HG02798 (cell line): ENCODE data around the gene RAB12.
"Not testable (repeated sequence)": the region's sequence is repeated elsewhere in the genome, so short reads cannot be mapped to it uniquely, and the experiment has no call there.

Experiments
- ATAC-seq: cut with Tn5 transposase; IDR thresholded peaks from one replicate; pipeline ENCODE4 v1.9.1; 2021; ENCODE audit warnings: mild to moderate bottlenecking; ENCODE audit not compliant: unreplicated experiment, poor library complexity

The RAB12 gene

GRCh38 chr18:8639762-8640161 lies 30.5 kb downstream of the RAB12 start:
- ATAC-seq = no peak

DNA sequence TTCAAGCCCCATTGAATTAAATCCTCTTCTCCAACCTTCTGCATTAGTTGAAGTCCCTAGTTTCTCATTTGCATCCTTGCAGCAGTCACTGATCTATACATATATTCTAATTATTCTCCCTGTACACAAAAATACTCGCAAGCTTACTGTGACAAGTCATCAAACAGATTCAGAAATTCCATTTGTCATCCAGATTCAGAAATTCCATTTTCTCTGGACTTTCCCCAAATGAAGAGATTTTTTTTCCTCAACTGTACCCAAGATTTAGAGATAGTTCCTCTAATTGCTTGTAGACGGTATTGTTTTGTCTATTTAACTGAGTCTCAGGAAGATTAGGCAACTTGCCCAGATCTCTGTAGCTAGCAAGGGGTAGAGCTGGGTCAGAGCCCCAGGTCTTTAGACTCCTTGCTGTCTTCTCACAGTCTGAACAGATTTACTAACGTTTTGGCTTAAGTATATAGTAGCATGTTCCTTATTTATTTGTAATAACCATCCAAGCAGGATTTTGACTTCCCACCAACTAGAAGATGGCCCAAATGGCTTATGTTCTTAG lies 34.2 kb downstream of the RAB12 start:
- no peak for ATAC-seq

GRCh38 chr18:8647359-8647758 lies 38.1 kb downstream of the RAB12 start:
- ATAC-seq = not testable (repeated sequence)

GRCh38 chr18:8651478-8652261 lies 42.4 kb downstream of the RAB12 start:
- ATAC-seq = not testable (repeated sequence)

DNA sequence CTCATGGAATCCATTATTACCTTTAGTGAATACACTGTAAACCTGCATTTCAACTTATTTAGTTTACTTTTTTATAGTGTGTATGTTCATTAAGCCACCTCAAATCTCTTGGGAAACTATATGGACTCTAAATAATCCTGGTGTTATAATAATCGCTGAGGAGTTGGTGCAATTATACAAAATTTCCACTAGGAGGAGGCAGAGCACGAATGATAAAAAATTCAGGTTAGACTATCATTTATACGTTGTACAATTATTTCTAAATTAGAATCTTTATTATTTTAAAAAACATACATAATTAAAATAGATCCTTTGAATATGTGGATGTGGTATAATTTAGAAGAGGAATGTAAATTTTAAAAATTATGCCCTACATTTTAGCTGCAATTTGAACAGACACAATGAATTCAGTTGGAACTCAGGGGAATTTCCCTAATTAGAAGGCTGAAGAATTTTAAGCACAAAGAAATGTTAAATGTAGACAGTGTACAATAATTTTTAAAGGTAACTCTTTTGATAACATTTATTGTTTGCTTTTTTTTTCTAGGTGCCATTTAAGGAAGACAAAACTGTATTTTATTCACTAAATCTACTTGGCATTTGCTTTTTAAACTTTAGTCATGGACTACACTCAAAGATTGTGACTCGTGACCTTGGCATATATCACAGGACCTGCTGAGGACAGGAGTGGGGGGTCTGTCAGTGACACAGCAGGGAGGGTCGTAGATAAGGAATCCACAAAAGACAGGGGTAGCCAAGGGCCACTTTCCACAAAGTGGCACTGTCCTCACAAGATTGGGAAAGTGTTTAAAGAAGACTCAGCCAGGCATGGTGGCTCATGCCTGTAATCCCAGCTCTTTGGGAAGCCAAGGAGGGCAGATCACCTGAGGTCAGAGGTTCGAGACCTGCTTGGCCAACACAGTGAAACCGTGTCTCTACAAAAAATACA lies 45.5 kb downstream of the RAB12 start:
- ATAC-seq = no peak

DNA sequence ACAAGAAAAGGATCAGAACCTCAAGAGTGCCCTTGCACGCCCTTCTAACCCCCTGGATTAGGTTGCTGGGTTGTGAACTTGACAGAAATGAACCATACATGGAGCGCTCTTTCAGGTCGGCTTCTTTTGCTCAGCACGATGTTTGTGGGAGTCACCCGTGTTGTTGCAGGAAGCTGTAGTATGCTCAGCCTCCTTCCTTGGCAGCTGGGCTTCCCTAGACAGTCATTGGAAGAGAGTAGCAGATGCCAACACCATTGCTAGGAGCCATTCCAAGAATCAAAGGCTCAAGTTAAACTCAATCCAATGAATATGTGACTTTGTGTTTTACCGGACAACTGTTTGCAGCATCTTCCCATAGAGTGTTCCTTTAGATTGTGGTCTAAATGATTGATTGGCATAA lies 47.0 kb downstream of the RAB12 start:
- no peak for ATAC-seq

DNA sequence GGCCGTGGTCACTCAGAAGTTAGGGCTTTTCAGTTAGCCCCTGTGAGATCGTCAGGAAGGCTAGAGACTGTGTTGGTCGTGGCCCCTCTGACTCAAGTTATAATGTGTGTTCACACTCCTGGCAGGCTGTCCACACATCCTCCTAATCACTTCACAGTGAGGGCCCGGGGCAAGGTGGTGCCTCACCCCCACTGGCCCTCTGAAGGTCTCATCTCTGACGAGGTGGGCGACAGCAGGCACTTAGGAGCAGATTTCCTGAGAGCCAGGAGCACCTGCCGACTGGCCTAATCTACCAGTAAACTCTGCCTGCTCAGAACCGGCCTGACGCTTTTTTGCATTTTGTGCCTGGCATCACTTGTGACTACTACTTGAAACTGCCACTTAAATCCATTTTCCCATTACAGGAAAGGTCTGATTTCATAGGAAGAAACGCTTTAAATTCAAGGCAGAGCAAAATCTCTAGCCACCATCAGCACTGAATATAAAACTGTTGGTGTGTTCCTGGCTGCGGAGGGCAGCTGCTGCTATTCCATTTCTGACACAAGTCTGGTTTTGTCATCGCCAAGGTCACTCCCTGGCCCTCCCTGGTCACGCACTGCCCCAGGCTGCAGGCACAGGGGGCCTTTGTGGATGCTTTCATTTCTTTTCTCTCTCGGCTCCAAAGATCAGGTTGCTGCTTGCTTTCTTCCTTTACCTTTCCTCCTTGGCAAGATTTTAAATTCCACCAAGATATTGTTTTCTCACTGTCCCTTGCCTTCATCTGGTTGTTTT lies 48.0 kb downstream of the RAB12 start:
- no peak for ATAC-seq

DNA sequence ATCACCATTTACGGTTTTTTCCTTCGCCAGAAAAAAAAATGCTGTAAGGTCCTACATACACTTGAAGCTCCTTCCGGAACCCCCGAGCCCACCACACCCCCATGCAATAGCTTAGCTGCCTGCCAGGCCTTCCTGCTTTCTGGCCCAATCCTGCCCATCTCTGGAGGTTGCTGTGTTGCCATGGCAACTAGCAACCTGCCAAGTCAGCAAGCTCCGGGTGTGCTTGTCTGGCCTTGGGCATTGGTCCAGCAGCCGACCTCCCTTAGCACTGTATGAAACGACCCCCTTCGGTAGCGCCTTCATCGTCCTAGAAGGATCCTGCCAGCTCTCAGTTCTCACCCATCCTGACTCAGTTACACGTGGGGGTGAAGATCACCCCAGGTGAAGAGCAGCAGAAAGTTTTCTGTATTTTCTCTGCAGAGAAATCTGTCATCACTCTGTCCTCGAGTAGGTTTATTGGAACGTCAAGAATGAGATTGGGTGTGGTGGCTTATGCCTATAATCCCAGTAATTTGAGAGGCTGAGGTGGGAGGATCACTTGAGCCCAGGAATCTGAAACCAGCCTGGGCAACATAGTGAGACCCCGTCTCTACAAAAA lies 48.7 kb downstream of the RAB12 start:
- ATAC-seq = no peak

- no peak for ATAC-seq
Observed at GRCh38 chr18:8658858-8659485, 49.7 kb downstream of the RAB12 start.

DNA sequence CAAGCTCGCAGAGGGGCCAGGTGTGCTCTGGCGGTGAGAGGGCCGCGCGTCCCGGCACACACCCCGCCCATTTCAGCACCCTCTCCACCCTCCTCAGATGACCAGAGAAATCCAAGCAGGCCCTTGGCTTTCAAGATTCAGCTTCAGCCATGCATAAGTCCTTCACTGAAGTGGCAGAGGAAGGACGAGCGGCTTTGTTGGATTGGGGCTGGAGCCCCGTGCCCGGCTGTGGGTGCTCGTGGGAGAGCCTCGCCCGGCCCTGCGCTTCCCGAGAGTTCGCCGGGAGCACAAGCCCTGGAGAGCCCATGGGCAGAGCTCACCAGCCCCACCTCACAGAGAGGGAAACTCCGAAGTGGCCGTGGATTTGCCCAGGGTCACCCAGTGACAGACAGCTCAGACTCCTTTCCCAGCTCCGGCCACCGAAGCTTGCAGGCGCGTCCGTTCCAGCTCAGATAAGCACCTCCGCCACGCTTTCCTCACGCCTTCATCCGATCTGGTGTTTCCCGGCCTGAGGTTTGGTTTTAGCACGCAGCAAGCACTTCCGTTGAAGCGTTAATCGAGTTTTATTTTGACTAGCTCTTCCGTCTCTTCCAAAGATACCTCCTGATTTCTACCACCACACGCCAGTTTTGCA lies 50.5 kb downstream of the RAB12 start:
- no peak for ATAC-seq

DNA sequence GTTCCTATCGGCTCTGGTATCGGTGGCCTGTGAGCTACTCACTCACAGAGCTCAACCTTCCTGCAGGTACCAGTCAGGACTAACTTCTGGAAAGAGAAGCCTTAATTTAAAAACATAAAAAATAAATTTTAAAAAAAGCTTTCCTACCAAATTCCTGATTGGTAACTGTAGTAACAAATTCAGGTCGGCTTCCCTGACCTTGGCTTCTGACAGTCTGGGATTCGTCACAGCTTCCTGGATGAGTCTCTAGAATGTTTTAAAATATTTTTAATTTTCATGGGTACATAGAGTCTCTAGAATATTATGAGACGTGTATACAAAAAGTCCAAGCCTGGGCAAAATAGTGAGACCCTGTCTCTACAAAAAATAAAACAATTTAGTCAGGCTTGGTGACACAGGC lies 51.1 kb downstream of the RAB12 start:
- no peak for ATAC-seq

GRCh38 chr18:8661754-8662559 lies 52.7 kb downstream of the RAB12 start:
- ATAC-seq = peak; percentile 42

GRCh38 chr18:8662560-8663255 lies 53.5 kb downstream of the RAB12 start:
- no peak for ATAC-seq

DNA sequence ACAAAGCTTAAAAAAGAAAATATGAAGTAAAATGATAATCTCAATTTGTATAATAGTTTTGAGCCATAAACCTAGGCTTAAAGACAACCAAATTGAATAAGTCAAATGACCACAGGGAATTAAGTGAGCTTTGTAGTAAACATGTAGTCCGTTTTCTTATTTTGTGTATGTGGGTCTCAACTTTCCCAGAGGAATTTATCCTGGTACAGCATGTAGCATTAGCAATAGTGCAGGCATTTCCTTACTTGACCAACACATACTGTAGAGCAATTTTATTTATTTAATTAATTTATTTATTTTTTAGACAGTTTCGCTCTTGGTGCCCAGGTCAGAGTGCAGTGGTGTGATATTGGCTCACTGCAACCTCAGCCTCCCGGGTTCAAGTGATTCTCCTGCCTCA lies 58.6 kb downstream of the RAB12 start:
- no peak for ATAC-seq

DNA sequence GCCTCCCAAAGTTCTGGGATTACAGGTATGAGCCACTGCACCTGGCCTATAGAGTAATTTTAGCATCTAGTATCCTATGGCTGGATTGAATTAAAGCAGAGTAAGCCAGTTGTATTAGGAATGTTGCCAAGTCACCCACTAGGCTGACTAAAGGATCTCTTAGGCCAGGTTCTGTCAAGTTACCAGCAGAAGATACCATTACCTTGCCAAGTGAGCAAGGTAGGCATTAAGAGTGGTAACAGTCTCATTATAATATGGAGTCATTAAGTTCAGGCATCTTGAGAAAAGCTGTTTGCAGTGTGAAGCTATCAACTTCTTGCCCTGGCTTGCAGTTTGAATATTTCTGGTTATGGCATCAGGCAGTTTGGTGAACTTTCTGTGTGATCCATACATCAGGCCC lies 59.1 kb downstream of the RAB12 start:
- ATAC-seq = no peak

DNA sequence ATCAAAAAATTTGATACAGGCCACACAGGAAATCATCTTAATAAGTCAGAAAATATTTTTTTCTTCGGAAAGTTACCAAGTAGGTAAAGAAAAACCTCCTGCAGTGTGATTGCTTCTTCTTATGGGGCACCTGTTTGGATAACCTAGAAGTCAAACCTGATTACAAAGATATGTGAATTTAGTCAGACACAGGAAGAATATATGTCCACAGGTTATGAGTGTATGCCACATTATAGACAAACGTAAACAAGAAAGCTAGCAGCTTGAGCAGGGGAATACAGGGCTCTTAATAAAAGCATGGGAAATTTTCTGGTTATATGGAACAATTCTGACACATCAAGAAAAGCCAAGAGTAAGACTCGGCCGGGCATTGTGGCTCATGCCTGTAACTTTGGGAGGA lies 60.3 kb downstream of the RAB12 start:
- ATAC-seq = no peak
